ENCODE measurements around the gene TLE6.

DNA sequence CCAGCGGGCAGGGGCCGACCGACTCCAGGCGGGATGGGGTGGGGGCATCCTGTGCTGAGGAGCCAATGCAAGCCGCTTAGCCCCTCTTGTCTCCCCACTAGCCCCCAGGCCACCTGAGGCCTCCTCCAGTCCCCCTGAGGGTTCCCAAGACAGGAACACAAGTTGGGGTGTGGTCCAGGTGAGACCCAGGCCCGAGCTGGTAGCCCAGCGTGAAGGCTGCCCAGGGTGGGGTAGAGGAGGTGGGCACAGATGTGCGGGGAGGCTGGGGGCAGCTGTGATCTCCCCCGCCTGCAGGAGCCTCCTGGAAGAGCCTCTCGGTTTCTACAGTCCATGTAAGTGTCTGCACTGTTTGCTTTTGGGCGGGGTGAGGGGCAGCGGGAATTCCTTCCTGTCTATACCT is 10.4 kb downstream of the TLE6 start:
- TF ChIP-seq, protein P1, sequence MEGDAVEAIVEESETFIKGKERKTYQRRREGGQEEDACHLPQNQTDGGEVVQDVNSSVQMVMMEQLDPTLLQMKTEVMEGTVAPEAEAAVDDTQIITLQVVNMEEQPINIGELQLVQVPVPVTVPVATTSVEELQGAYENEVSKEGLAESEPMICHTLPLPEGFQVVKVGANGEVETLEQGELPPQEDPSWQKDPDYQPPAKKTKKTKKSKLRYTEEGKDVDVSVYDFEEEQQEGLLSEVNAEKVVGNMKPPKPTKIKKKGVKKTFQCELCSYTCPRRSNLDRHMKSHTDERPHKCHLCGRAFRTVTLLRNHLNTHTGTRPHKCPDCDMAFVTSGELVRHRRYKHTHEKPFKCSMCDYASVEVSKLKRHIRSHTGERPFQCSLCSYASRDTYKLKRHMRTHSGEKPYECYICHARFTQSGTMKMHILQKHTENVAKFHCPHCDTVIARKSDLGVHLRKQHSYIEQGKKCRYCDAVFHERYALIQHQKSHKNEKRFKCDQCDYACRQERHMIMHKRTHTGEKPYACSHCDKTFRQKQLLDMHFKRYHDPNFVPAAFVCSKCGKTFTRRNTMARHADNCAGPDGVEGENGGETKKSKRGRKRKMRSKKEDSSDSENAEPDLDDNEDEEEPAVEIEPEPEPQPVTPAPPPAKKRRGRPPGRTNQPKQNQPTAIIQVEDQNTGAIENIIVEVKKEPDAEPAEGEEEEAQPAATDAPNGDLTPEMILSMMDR (conservative IDR thresholded peaks at IDR 0.05; ENCODE audit: low read length) = no peak
- no peak for TF ChIP-seq EZH2phosphoT487 (IDR thresholded peaks at IDR 0.05; ENCODE audit: borderline replicate concordance)
